HepG2 (cell line): ENCODE data around the gene OST4. TPM values are rescaled to one million over a fixed set of nuclear protein-coding genes. Genes with fewer than 3 reads are reported as not detected.

Source experiments
- ATM ChIP-seq: fragments of 450-650 bp; IDR thresholded peaks from 2 replicates; pipeline ENCODE4 v1.7.1; 2017; ENCODE audit warnings: mild to moderate bottlenecking, borderline replicate concordance
- CC2D1A ChIP-seq: sonication (generic); formaldehyde crosslinking; IDR thresholded peaks from 2 replicates; pipeline ENCODE4 v1.8.1; 2023; ENCODE audit warnings: mild to moderate bottlenecking, missing genetic modification reagents
- CREB1 ChIP-seq, 2 experiments: fragments of 450-650 bp in 1 of 2; IDR thresholded peaks; 2 replicates each; pipeline ENCODE4 v1.6.1; 2016 to 2017; ENCODE audit warnings: control low read depth in 1 of 2, mild to moderate bottlenecking in 1 of 2, missing compliant biosample characterization in 1 of 2, missing genetic modification characterization in 1 of 2
- HINFP ChIP-seq: sonication (generic); formaldehyde crosslinking; IDR thresholded peaks from 2 replicates; pipeline ENCODE4 v1.4.0; 2020; ENCODE audit warnings: low read depth, mild to moderate bottlenecking, missing genetic modification reagents
- HMG20B ChIP-seq: conservative IDR thresholded peaks from 2 replicates; pipeline ENCODE4 v1.6.1; 2016; ENCODE audit warnings: missing genetic modification reagents, missing compliant biosample characterization
- HMGA1 ChIP-seq: sonication (generic); formaldehyde crosslinking; conservative IDR thresholded peaks from 2 replicates; pipeline ENCODE4 v1.4.0; 2020; ENCODE audit warnings: missing genetic modification reagents
- KIAA2018 ChIP-seq: sonication (generic); formaldehyde crosslinking; IDR thresholded peaks from 2 replicates; pipeline ENCODE4 v1.5.0; 2020; ENCODE audit warnings: mild to moderate bottlenecking, missing genetic modification reagents, borderline replicate concordance
- MEIS2 ChIP-seq: sonication (generic); formaldehyde crosslinking; IDR thresholded peaks from 2 replicates; pipeline ENCODE4 v1.9.0; 2021; ENCODE audit warnings: mild to moderate bottlenecking, missing genetic modification reagents
- MZF1 ChIP-seq: sonication (generic); formaldehyde crosslinking; IDR thresholded peaks from 2 replicates; pipeline ENCODE4 v1.8.1; 2023; ENCODE audit warnings: mild to moderate bottlenecking, missing genetic modification reagents, borderline replicate concordance
- ONECUT2 ChIP-seq: sonication (generic); formaldehyde crosslinking; IDR thresholded peaks from 2 replicates; pipeline ENCODE4 v1.4.0; 2020; ENCODE audit warnings: missing genetic modification reagents
- ZNF678 ChIP-seq: sonication (generic); formaldehyde crosslinking; IDR thresholded peaks from 2 replicates; pipeline ENCODE4 v1.4.0; 2020; ENCODE audit warnings: mild to moderate bottlenecking, missing genetic modification reagents
- ZNF687 ChIP-seq: sonication (generic); formaldehyde crosslinking; IDR thresholded peaks from 2 replicates; pipeline ENCODE4 v1.5.1; 2020; ENCODE audit warnings: mild to moderate bottlenecking, missing genetic modification reagents, moderate library complexity
- ZNF704 ChIP-seq: sonication (generic); formaldehyde crosslinking; IDR thresholded peaks from 2 replicates; pipeline ENCODE4 v1.8.1; 2023; ENCODE audit warnings: mild to moderate bottlenecking, inconsistent platforms, moderate library complexity, missing genetic modification reagents, borderline replicate concordance
- polyA plus RNA-seq, 8 experiments: library from polyadenylated mRNA; depleted of rRNA in 3 of 8; stranded (reverse) in 7 of 8; unstranded in 1 of 8; fragments of >200 nt; fragmentation: Illumina TruSeq in 4 of 8; extraction: Trizol in 4 of 8; gene quantifications; 2 replicates each; pipeline versions ENCODE4 v1.2.1 to v1.2.3, GENCODE V29; 2011 to 2016; ENCODE audit warnings: low read depth in 4 of 8, missing spikeins in 1 of 8, mixed read lengths in 1 of 8; ENCODE audit not compliant: insufficient read depth in 1 of 8
- total RNA-seq, 5 experiments: library from RNA; depleted of rRNA; stranded (reverse); fragments of >200 nt; fragmentation: Illumina TruSeq; extraction: Trizol; gene quantifications; 2 replicates each; pipeline ENCODE4 v1.2.3, GENCODE V29; 2016; ENCODE audit warnings: low read depth in 1 of 5

OST4 gene
- total and polyA plus RNA-seq, 2 of the 13 experiments (the other 11 are each of a cell fraction or from before 2014, with no cell fraction given): 498 to 584 TPM

GRCh38 chr2:27032495-27033252 is 38.8 kb downstream of the OST4 start, which contains the start of gene TMEM214 (continued):
- TF ChIP-seq HMGA1 (CRISPR knock-in tag): no peak
- no peak for TF ChIP-seq HINFP (CRISPR knock-in tag)
- no peak for TF ChIP-seq HMG20B
- no peak for TF ChIP-seq CREB1 (IDR thresholded peaks at IDR 0.05)
- TF ChIP-seq CREB1 (CRISPR knock-in tag; IDR thresholded peaks at IDR 0.05): peak; percentile 25; the same call in 1 of the 2 replicates
- 0 out of 2 replicates have a peak, but pooled peaks have one; percentile 59 for TF ChIP-seq MEIS2 (CRISPR knock-in tag)
- TF ChIP-seq MZF1: no peak
- TF ChIP-seq ATM: no peak
- peak; percentile 91 for TF ChIP-seq ZNF687 (CRISPR knock-in tag)
- peak; percentile 21; the same call in 1 of the 2 replicates for TF ChIP-seq ZNF678
- TF ChIP-seq KIAA2018: no peak
- TF ChIP-seq ONECUT2: peak; percentile 57; the same call in 1 of the 2 replicates
- TF ChIP-seq CC2D1A (CRISPR knock-in tag): no peak
- no peak for TF ChIP-seq ZNF704 (CRISPR knock-in tag)
